Trophoblast cell (in vitro differentiated cells and primary cell): Measurements from ENCODE around the gene ZNF536.

Experiments
- DNase-seq, 2 donors: peaks; one replicate each; pipeline ENCODE4 v3.0.0-alpha.2; 2016
- H2AFZ ChIP-seq: 2 replicates; pipeline ENCODE4 v1.6.1; 2013; ENCODE audit warnings: low read length, moderate library complexity, mild to moderate bottlenecking; ENCODE audit not compliant: insufficient read depth, poor library complexity
- H2AK5ac ChIP-seq: 2 replicates; pipeline ENCODE4 v1.6.1; 2013; ENCODE audit warnings: mild to moderate bottlenecking, low read length
- H2BK120ac ChIP-seq: 2 replicates; pipeline ENCODE4 v1.6.1; 2013; ENCODE audit warnings: low read length, mild to moderate bottlenecking, moderate library complexity; ENCODE audit not compliant: insufficient read depth, poor library complexity
- H2BK12ac ChIP-seq: 2 replicates; pipeline ENCODE4 v1.6.1; 2013; ENCODE audit warnings: mild to moderate bottlenecking, low read length, moderate library complexity
- H2BK5ac ChIP-seq: 2 replicates; pipeline ENCODE4 v1.6.1; 2013; ENCODE audit warnings: low read length, low read depth, moderate library complexity, mild to moderate bottlenecking; ENCODE audit not compliant: poor library complexity
- H3K14ac ChIP-seq: 2 replicates; pipeline ENCODE4 v1.6.1; 2013; ENCODE audit warnings: mild to moderate bottlenecking, low read length
- H3K18ac ChIP-seq: 2 replicates; pipeline ENCODE4 v1.6.1; 2013; ENCODE audit warnings: mild to moderate bottlenecking, low read length
- H3K23ac ChIP-seq: 2 replicates; pipeline ENCODE4 v1.6.1; 2013; ENCODE audit warnings: low read length
- H3K27ac ChIP-seq: 2 replicates; pipeline ENCODE4 v1.5.1; 2013; ENCODE audit warnings: low read depth, mild to moderate bottlenecking, inconsistent platforms, low read length, moderate library complexity
- H3K27me3 ChIP-seq: 2 replicates; pipeline ENCODE4 v1.6.1; 2013; ENCODE audit warnings: inconsistent platforms, mild to moderate bottlenecking, low read length, moderate library complexity; ENCODE audit not compliant: insufficient read depth
- H3K36me3 ChIP-seq, 2 experiments: 1 replicate in 1 of 2; 2 replicates in 1 of 2; pipeline ENCODE4 v1.6.1; 2013; ENCODE audit warnings: low read length in 2 of 2, mild to moderate bottlenecking in 2 of 2, moderate library complexity in 1 of 2; ENCODE audit not compliant: insufficient read depth in 2 of 2, control insufficient read depth in 1 of 2
- H3K4ac ChIP-seq: 2 replicates; pipeline ENCODE4 v1.6.1; 2013; ENCODE audit warnings: low read depth, mild to moderate bottlenecking, low read length, moderate library complexity
- H3K4me1 ChIP-seq, 2 experiments: 1 replicate in 1 of 2; 2 replicates in 1 of 2; pipeline ENCODE4 v1.6.1; 2013; ENCODE audit warnings: low read length in 2 of 2, mild to moderate bottlenecking in 2 of 2, moderate library complexity in 1 of 2; ENCODE audit not compliant: insufficient read depth in 2 of 2, control insufficient read depth in 1 of 2
- H3K4me2 ChIP-seq: 2 replicates; pipeline ENCODE4 v1.6.1; 2013; ENCODE audit warnings: inconsistent platforms, mild to moderate bottlenecking, low read length, moderate library complexity
- H3K4me3 ChIP-seq: 2 replicates; pipeline ENCODE4 v1.5.1; 2013; ENCODE audit warnings: mild to moderate bottlenecking, low read depth, low read length, inconsistent platforms
- H3K79me1 ChIP-seq: one replicate; pipeline ENCODE4 v1.6.1; 2013; ENCODE audit warnings: low read length
- H3K79me2 ChIP-seq: 2 replicates; pipeline ENCODE4 v1.6.1; 2013; ENCODE audit warnings: low read length, mild to moderate bottlenecking; ENCODE audit not compliant: control insufficient read depth, insufficient read depth, poor library complexity
- H3K9ac ChIP-seq: 2 replicates; pipeline ENCODE4 v1.6.1; 2013; ENCODE audit warnings: mild to moderate bottlenecking, low read length
- H3K9me3 ChIP-seq: 2 replicates; pipeline ENCODE4 v1.6.1; 2013; ENCODE audit warnings: low read depth, mild to moderate bottlenecking, control low read depth, inconsistent platforms, low read length; ENCODE audit not compliant: insufficient read depth
- H4K12ac ChIP-seq: 2 replicates; pipeline ENCODE4 v1.6.1; 2013; ENCODE audit warnings: low read depth, mild to moderate bottlenecking, low read length, moderate library complexity
- H4K8ac ChIP-seq: 2 replicates; pipeline ENCODE4 v1.6.1; 2013; ENCODE audit warnings: low read depth, mild to moderate bottlenecking, low read length, moderate library complexity
- H4K91ac ChIP-seq: one replicate; pipeline ENCODE4 v1.6.1; 2013; ENCODE audit warnings: low read depth, mild to moderate bottlenecking, low read length, moderate library complexity
- WGBS: extraction: QIAGEN DNeasy Blood & Tissue Kit; methylation state at CpG from one replicate; pipeline ENCODE4 v1.1.7; 2013; ENCODE audit warnings: missing lambda C conversion rate; ENCODE audit not compliant: insufficient read length, insufficient coverage; ENCODE audit errors: extremely low coverage; 5-methylcytosine and 5-hydroxymethylcytosine counted together

Gene ZNF536

GRCh38 chr19:30350692-30351663, 21.2 kb upstream of the ZNF536 start:
- no peak overlapping the region for H2AFZ ChIP-seq
- H4K8ac ChIP-seq = no peak overlapping the region
- H4K12ac ChIP-seq = no peak overlapping the region
- WGBS = no CpG with 5 or more reads among the region's 7 CpGs
- H3K79me2 ChIP-seq = no peaks in the 10 kb centered on the region
- H3K14ac ChIP-seq = no peak overlapping the region
- no peak overlapping the region for H2BK120ac ChIP-seq
- H2BK12ac ChIP-seq = no peak overlapping the region
- H4K91ac ChIP-seq = no peak overlapping the region
- no peak overlapping the region for H3K4me3 ChIP-seq
- H3K27ac ChIP-seq = no peak overlapping the region
- H3K4me1 ChIP-seq = no peaks in the 10 kb centered on the region
- no peak overlapping the region for H2BK5ac ChIP-seq
- no peaks in the 10 kb centered on the region for H3K9me3 ChIP-seq
- H3K18ac ChIP-seq = no peak overlapping the region
- H2AK5ac ChIP-seq = no peak overlapping the region
- no peak overlapping the region for H3K9ac ChIP-seq
- H3K79me1 ChIP-seq = no peaks in the 10 kb centered on the region
- no peaks in the 10 kb centered on the region for H3K27me3 ChIP-seq
- H3K4me2 ChIP-seq = no peak overlapping the region
- no peak overlapping the region for H3K23ac ChIP-seq
- no peaks in the 10 kb centered on the region for H3K36me3 ChIP-seq
- H3K4ac ChIP-seq = no peak overlapping the region
- no peak for DNase-seq

- Histone ChIP-seq H3K9me3 (no peaks in the 10 kb centered on the region), H3K14ac (no peak overlapping the region), H3K23ac (no peak overlapping the region), H4K12ac (no peak overlapping the region), H3K79me2 (no peaks in the 10 kb centered on the region), H3K4me3 (no peak overlapping the region), H3K36me3 (no peaks in the 10 kb centered on the region), H4K8ac (no peak overlapping the region), H3K9ac (no peak overlapping the region), H3K4me1 (no peaks in the 10 kb centered on the region), H2BK5ac (no peak overlapping the region), H3K4ac (no peak overlapping the region), H3K27ac (no peak overlapping the region), H3K79me1 (no peaks in the 10 kb centered on the region), H3K4me2 (no peak overlapping the region), H2AK5ac (no peak overlapping the region), H2BK12ac (no peak overlapping the region), H4K91ac (no peak overlapping the region), H2BK120ac (no peak overlapping the region), H3K27me3 (no peaks in the 10 kb centered on the region), H3K18ac (no peak overlapping the region), H2AFZ (no peak overlapping the region)
- no CpG with 5 or more reads among the region's 2 CpGs for WGBS
- DNase-seq = no peak
Measured at GRCh38 chr19:30351774-30352173, 20.4 kb upstream of the ZNF536 start.

- Histone ChIP-seq H3K36me3 (no peaks in the 10 kb centered on the region), H4K91ac (no peak overlapping the region), H3K4me1 (no peaks in the 10 kb centered on the region), H3K4ac (no peak overlapping the region), H4K12ac (no peak overlapping the region), H2BK120ac (no peak overlapping the region), H3K14ac (no peak overlapping the region), H3K79me2 (no peaks in the 10 kb centered on the region), H2BK5ac (no peak overlapping the region), H3K23ac (no peak overlapping the region), H3K79me1 (no peaks in the 10 kb centered on the region), H2AK5ac (no peak overlapping the region), H3K27ac (no peak overlapping the region), H3K4me3 (no peak overlapping the region), H3K4me2 (no peak overlapping the region), H3K9me3 (no peaks in the 10 kb centered on the region), H4K8ac (no peak overlapping the region), H2BK12ac (no peak overlapping the region), H3K9ac (no peak overlapping the region), H3K27me3 (no peaks in the 10 kb centered on the region), H3K18ac (no peak overlapping the region), H2AFZ (no peak overlapping the region)
- no peak for DNase-seq
- WGBS = no CpG with 5 or more reads among the region's 13 CpGs
Measured at GRCh38 chr19:30353394-30353945, 18.7 kb upstream of the ZNF536 start.

- Histone ChIP-seq H3K9me3 (no peaks in the 10 kb centered on the region), H2BK12ac (no peak overlapping the region), H2BK120ac (no peak overlapping the region), H3K23ac (no peak overlapping the region), H3K27ac (no peak overlapping the region), H3K9ac (no peak overlapping the region), H4K91ac (no peak overlapping the region), H3K36me3 (no peaks in the 10 kb centered on the region), H2AFZ (no peak overlapping the region), H3K4ac (no peak overlapping the region), H3K18ac (no peak overlapping the region), H2BK5ac (no peak overlapping the region), H4K12ac (no peak overlapping the region), H4K8ac (no peak overlapping the region), H2AK5ac (no peak overlapping the region), H3K4me2 (no peak overlapping the region), H3K4me1 (no peaks in the 10 kb centered on the region), H3K27me3 (no peaks in the 10 kb centered on the region), H3K79me2 (no peaks in the 10 kb centered on the region), H3K14ac (no peak overlapping the region), H3K4me3 (no peak overlapping the region), H3K79me1 (no peaks in the 10 kb centered on the region)
- WGBS = no CpG with 5 or more reads among the region's 5 CpGs
- no peak for DNase-seq
Measured at GRCh38 chr19:30355586-30355985, 16.6 kb upstream of the ZNF536 start.
